Gastrocnemius medialis (tissue), 4 donors: ENCODE data around the gene OR10P1.

Experiments
- POLR2A ChIP-seq, 2 donors: fragments of 450-650 bp; IDR thresholded peaks; one replicate each; pipeline ENCODE4 v1.6.1; 2017; ENCODE audit warnings: antibody characterized with exemption in 2 of 2, mild to moderate bottlenecking in 2 of 2, moderate library complexity in 2 of 2
- TF ChIP-seq, protein P1 (sequence below), 5 experiments: fragments of 450-650 bp in 3 of 5; fragments of 200-600 bp in 2 of 5; sonication (generic) in 2 of 5; IDR thresholded peaks in 4 of 5; conservative IDR thresholded peaks in 1 of 5; 1 replicate in 4 of 5; 2 replicates in 1 of 5; pipeline ENCODE4 v1.5.1; 2016 to 2019; ENCODE audit warnings: antibody characterized with exemption in 5 of 5, mild to moderate bottlenecking in 3 of 5, moderate library complexity in 3 of 5

DNA sequence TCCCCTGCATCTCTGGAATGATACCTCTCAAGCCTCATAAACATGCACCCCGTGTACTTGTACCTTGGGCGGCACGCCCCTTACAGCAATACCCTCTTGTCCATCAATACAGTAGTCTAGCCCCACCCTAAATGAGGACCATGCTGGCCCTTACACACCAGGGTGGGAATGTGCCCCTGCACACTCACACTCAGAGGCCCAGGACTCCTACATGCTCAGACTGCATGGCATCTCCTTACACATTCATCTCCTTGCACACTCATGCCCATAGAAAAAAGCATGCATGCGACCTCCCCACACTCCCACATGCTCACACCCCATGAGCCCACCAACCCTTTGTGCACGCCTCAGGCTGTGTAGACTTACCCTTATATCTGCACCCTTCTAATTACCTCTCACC, 49.0 kb downstream of the OR10P1 start:
- no peak for TF ChIP-seq POLR2A (IDR thresholded peaks at IDR 0.05)
- TF ChIP-seq, protein P1, sequence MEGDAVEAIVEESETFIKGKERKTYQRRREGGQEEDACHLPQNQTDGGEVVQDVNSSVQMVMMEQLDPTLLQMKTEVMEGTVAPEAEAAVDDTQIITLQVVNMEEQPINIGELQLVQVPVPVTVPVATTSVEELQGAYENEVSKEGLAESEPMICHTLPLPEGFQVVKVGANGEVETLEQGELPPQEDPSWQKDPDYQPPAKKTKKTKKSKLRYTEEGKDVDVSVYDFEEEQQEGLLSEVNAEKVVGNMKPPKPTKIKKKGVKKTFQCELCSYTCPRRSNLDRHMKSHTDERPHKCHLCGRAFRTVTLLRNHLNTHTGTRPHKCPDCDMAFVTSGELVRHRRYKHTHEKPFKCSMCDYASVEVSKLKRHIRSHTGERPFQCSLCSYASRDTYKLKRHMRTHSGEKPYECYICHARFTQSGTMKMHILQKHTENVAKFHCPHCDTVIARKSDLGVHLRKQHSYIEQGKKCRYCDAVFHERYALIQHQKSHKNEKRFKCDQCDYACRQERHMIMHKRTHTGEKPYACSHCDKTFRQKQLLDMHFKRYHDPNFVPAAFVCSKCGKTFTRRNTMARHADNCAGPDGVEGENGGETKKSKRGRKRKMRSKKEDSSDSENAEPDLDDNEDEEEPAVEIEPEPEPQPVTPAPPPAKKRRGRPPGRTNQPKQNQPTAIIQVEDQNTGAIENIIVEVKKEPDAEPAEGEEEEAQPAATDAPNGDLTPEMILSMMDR (IDR thresholded peaks at IDR 0.05 in 4 of 5, conservative IDR thresholded peaks at IDR 0.05 in 1 of 5): no peak
